GM12892 (cell line): ENCODE data around the gene STK11.
"Not testable (repeated sequence)": the region's sequence is repeated elsewhere in the genome, so short reads cannot be mapped to it uniquely, and the experiment has no call there.

Experiments
- DNase-seq: peaks from one replicate; pipeline ENCODE4 v3.0.0; 2011; ENCODE audit not compliant: insufficient read length
- FAIRE-seq: peaks from 2 replicates; lab custom pipeline; 2011; peaks lifted over from hg19 to GRCh38; lab: Jason Lieb, UNC
- POLR2A ChIP-seq: IDR thresholded peaks from 2 replicates; pipeline ENCODE4 v1.6.1; 2011; ENCODE audit warnings: low read depth, low read length, control low read depth
- POLR2AphosphoS5 ChIP-seq: IDR thresholded peaks from 2 replicates; pipeline ENCODE4 v1.6.1; 2011; ENCODE audit warnings: low read depth, low read length, control low read depth
- TAF1 ChIP-seq: IDR thresholded peaks from 2 replicates; pipeline ENCODE4 v1.6.1; 2011; ENCODE audit warnings: low read depth, mild to moderate bottlenecking, control low read depth, low read length, borderline replicate concordance

STK11 gene

GRCh38 chr19:1199531-1199930 is 6.0 kb upstream of the STK11 start:
- no peak for DNase-seq
- FAIRE-seq = no peak
- TF ChIP-seq POLR2AphosphoS5 = no peak
- no peak for TF ChIP-seq TAF1
- no peak for TF ChIP-seq POLR2A

GRCh38 chr19:1200614-1201013 is 5.0 kb upstream of the STK11 start:
- not testable (repeated sequence) for FAIRE-seq, DNase-seq

GRCh38 chr19:1206150-1206863 is 729 bp downstream of the STK11 start:
- DNase-seq (no peak), FAIRE-seq (no peak)
- TF ChIP-seq POLR2AphosphoS5 (no peak; the same call in 1 of the 2 replicates), TAF1 (no peak), POLR2A (no peak)

- no peak for DNase-seq
- peak; percentile 72 for FAIRE-seq
These were observed 1.4 kb downstream of the STK11 start for GRCh38 chr19:1206864-1207450.

GRCh38 chr19:1208830-1209229 is 3.3 kb downstream of the STK11 start:
- FAIRE-seq, DNase-seq: not testable (repeated sequence)

More at GRCh38 chr19:1206864-1207450, 1.4 kb downstream of the STK11 start:
- TF ChIP-seq TAF1 = no peak

GRCh38 chr19:1210227-1210538 is 4.6 kb downstream of the STK11 start:
- no peak for TF ChIP-seq TAF1
- TF ChIP-seq POLR2A = no peak
- no peak for TF ChIP-seq POLR2AphosphoS5
- FAIRE-seq (no peak), DNase-seq (no peak)

GRCh38 chr19:1211494-1212234 is 6.1 kb downstream of the STK11 start:
- DNase-seq = no peak
- TF ChIP-seq TAF1 (no peak), POLR2AphosphoS5 (no peak), POLR2A (no peak)
- FAIRE-seq = no peak

GRCh38 chr19:1213391-1214286 is 8.1 kb downstream of the STK11 start:
- no peak for TF ChIP-seq TAF1
- TF ChIP-seq POLR2A = no peak
- no peak for TF ChIP-seq POLR2AphosphoS5
- FAIRE-seq = peak; percentile 76
- DNase-seq = no peak

- peak; percentile 27 for FAIRE-seq
- DNase-seq = no peak
- TF ChIP-seq POLR2A = no peak
- no peak for TF ChIP-seq POLR2AphosphoS5
- no peak for TF ChIP-seq TAF1
These were observed 8.8 kb downstream of the STK11 start for GRCh38 chr19:1214299-1214861.

- DNase-seq = no peak
- no peak for FAIRE-seq
- TF ChIP-seq POLR2AphosphoS5 = no peak
- TF ChIP-seq POLR2A = no peak
- TF ChIP-seq TAF1 = no peak
These were observed 9.5 kb downstream of the STK11 start for GRCh38 chr19:1214862-1215731.

- no peak for DNase-seq
- FAIRE-seq = no peak
- TF ChIP-seq POLR2A (no peak), TAF1 (no peak), POLR2AphosphoS5 (no peak)
These were observed 11.2 kb downstream of the STK11 start for GRCh38 chr19:1216756-1217155.

DNA sequence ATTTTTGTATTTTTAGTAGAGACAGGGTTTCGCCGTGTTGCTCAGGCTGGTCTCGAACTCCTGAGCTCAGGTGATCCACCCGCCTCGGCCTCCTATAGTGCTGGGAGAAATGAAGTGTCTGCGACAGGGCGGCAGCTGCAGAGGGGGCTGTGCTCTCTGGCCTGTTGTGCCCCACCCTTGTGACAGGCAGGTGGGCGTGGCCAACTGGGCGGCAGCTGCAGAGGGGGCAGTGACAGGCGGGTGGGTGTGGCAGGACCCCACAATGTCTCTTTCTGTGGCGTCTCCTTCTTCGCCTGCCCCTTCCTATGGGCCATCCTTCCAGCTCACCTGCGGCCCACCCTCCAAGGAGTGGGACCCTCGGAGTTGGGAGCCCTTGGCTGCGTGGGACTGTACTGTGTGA is 11.8 kb downstream of the STK11 start:
- DNase-seq (no peak), FAIRE-seq (no peak)
- TF ChIP-seq POLR2AphosphoS5 (no peak), POLR2A (no peak), TAF1 (no peak)
